GM18873 (cell line): ENCODE results near the gene CDH16.

Experiments used
- ATAC-seq: cut with Tn5 transposase; IDR thresholded peaks from one replicate; pipeline ENCODE4 v1.9.1; 2021; ENCODE audit warnings: mild to moderate bottlenecking, moderate library complexity, moderate number of reproducible peaks; ENCODE audit not compliant: unreplicated experiment, low FRiP score

CDH16 gene

DNA sequence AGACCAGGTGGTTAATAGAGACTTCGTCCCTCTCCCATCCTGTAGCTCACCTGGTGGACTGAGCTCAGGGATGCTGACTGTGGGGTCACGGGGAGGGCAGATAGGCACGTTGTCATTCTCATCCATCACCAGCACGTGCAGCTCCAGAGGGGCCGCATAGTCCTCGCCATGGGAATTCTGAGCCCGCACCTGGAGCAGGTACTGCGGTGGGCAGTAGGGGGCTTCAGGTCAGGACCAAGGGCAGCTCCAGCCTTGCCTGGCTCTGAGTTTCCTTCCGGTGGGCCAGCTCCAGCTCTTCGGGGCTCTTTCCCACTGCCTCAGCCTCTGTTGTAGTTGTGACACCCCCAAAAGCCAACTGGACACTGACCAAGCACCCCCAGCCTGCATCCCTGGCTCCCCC lies 5.6 kb downstream of the CDH16 start:
- no peak for ATAC-seq

DNA sequence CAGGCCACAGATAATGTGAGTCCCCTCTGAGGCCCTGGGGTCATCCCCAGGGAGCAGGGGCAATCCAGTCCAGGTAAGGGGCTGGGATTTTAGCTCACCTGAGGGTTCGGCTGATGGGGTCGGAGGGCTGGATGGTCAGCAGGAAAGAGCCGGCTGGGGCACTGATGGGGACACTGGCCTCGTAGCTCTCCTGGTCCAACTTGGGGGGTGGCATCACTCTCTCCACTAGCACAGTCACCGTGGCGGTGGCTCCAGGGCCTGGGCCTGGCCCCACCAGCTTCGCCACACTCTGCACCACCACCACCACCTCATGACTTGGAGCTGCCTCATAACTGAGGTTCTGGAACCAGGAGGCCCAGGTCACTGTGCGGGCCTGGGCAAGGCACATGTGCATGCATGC lies 6.9 kb downstream of the CDH16 start:
- ATAC-seq, result no peak

DNA sequence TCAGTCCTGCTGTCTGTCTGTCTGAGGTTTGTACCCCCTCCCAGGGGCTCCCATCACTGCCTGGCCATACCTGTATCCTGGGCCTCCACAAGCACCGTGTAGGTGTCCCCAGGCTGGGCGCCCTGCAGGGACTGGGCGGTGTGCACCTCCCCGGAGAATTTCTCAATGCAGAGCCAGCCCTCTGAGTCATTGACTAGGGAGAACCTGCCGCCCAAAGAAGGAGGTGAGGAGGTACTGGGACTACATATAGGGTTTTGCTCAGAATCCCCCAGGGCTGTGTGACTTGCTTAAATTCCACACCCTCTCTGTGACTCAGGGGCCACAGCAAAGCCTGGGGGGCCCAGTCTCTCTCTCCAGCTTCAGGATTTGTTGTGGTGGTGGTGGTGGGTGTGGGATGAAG lies 7.6 kb downstream of the CDH16 start:
- ATAC-seq, result no peak

DNA sequence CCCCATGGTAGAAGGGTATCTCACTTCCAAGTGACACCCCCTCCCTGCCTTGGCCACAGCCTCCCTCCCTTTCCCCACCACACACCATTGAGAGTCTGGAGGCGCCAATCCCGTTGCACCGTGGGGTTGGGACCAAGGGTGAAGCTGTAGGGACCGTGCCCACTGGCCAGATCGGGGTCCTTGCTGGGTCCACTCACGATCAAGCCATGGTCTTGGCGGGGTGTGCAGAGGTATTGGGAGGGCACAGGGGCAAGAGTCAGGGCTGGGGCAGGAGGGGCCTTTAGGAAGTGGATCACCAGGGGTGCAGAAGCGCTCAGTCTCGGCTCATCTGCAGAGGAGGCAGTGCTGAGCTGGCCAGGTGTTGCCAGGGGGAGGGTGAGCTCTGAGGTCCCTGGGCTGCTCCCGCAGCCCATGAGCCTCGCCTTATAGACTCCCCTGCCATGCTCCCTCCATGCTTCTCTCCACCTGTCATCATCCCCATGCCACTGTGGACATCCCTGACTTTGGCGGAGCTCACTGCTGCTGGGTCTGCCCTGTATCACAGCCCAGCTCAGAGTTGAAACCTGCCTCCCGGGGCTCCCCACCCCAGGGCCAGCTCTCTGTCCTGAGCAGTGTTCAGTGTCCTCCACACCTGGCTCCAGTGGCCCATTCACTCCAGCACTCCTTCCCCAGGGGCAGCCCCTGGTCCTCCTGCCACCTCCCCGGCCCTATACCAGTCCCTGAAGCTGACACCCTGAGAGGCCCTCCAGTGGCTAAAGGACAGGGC lies 8.3 kb downstream of the CDH16 start:
- no peak for ATAC-seq

DNA sequence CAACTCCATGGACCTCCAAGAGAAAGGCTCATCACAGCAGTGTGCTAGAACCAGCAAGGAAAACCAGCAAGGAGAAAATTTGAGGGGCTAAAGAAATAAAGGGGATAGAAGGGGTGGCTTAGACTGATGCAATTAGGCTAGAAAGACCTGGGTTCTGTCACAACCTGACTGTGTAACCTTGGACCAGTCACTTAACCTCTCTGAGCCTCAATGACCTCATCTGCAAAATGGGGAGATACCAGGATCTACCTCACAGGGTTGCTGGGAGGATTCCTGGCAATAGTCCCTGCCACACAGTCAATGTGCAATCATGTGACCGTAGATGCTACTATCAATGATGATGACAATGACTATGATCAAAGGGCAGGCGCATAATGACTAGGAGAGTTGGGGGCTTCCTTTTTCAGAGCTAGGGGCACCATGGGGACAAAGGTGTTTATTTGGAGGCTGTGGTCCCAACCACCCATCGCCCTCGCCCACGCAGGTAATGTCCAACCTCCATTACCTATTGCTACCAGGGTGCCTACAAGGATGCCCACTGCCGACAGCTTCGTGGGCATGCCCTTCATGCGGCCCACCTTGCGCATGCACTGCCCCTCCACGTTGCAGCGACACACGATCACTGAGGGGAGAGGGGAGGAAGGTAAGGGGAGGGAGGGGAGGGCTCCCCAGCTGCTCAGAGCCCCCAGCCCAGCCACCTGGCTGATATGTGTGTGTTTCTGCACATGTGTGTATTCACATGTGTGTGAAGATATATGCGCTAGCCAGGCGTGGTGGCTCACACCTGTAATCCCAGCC lies 9.7 kb downstream of the CDH16 start:
- ATAC-seq, result no peak

DNA sequence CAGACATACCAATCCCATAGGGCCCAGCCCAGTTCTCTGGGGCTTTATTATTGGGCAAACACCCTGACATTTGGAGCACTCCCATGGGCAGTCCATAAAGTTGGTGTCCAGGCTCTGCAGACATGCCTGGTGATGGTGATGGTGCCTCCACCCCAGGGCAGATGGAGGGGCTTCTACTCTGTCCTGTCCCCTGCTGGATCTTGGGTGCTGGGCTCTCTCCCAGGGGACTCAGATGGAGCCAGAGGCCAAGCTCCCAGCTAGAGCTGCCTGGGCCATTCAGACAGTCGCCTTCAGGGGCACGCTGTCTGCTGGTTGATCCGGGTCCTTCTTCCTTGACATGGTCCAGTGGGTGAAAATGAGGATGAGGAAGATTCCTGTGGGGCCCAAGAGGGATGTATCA lies 10.6 kb downstream of the CDH16 start:
- ATAC-seq, result no peak

DNA sequence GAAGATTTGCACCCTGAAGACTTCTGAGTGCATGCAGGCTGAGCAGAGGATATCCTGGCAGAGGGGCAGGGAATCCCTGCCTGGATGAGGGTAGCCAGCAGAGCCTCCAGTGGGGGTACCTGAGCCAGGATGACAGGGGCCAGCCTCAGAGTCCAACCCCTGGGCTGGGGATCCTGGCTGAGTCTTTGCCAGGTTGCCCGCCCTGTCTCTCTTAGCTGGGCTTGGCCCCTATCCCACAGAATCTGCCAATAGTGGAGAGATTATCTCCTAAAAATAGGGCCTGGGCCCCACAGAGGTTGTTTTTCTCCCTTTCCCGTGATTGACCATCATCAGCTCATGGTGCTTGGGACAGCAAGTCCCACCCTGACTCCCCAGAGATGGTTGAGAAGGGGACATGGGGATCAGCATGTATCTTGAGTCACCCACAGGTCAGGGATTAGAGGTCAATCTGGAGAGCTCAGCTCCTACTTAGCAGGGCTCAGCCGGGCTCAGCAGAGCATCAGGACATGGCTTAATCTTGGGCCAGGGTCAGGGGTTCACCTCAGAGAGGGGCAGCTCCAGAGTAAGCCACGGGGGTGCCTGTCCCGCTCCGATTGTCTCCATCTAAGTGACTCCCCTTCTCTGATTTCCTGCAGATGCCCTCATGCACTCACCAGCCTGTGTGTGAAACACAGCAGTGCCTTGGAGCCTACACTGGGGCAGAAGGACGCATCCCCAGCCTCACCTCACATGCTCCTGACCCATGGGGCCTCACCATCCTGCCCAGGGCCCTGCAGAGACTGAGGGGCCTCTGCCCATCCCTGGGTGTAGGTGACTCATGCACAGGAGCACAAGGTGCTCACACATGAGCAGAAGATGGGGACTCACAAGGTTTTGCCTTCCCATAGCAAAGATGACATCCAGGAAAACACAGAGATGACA lies 11.5 kb downstream of the CDH16 start:
- no peak for ATAC-seq

DNA sequence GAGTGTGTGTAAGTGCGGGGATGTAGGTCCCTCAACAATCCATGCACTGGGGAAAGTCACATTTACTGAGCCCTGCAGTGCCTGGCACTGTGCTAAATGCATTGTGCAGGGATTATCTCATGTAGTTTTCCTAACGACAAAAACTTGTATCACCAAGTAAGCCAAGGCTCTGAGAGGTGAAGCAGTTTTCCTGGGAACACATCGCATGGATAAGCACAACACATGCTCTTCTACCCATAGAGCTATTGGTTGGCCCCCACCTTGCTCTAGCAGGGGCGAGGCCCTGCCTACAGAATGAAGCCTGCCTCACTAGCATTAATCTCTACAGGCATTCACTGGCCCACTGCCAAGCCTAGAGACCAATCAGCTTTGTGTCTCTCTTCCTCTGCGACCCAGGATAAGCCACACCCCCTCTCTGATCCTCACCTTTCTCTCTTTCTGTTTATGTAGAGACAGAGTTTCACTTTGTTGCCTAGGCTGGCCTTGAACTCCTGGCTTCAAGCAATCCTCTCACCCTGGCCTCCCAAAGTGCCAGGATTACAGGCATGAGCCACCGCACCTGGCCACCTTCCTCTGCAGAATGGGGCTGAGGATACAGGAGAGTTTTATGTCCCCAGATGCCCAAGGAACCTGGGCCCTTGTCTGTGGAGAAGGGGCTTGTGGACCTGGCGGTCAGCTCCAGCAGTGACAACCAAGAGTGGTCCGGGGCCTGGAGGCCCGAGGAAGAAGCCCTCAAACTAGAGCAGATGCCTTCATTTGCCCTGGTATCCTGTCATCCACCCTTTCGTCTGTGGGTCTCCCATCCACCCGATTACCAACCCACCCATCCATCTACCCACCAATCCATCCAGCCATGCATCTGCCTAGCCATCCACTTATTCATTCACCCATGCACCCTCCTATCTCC lies 12.8 kb downstream of the CDH16 start:
- ATAC-seq, result no peak

DNA sequence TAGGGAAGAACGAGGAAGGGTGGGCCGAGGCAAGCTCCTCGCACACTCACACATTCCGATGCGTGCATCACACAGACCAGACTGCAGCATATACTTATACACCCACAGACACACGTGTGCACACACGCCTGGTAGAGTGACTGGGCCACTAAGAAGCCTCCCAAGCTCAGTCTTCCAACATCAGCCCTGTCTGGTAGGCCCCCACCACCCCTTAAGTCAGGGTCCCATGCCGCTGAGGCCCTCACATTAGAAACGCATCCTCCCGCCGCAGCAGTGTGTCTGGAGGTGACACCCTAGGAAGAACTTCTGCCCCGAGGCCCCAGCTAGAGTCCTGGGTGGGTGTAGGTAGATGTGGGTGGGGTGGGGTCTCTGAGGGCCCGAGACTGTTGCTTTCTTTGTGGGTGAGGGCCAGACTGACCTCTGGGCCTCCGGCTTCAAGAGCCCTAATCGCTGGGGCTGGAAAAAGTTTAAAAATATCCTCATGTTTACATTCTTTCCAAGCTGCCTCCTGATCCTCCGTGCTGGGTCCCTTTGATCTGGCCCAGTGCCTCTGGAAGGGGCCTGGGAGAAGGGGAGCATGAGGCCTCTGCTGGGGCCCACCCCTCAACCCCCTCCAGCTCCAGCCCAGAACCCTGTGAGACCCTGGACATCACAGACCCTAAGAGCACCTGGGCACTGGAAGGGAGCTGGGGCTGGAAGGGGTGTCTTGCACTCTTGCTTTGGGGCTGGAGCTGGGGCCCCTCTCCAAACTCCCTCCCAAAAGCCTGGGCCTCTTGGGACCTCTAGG lies 13.6 kb downstream of the CDH16 start:
- no peak for ATAC-seq

DNA sequence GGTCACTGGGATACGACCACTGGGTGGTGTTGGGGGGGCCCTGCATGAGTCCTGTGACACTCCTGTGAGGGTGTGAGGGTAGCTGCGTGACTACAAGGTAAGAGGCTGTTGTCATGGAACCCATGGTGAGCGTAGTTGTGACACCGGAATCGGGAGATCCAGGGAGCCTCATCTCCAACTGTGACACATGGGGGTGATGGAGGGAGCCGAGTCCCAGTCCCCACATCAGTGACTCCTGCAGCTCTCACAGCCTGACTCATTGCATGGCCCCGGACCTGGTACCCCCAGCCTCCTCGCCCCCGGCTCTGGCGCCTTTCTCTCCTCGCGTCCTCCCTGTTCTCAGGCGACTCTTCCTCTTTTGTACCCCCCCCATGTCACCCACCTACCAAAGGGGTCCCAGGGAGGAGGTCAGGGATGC lies 14.2 kb downstream of the CDH16 start:
- ATAC-seq, result no peak

DNA sequence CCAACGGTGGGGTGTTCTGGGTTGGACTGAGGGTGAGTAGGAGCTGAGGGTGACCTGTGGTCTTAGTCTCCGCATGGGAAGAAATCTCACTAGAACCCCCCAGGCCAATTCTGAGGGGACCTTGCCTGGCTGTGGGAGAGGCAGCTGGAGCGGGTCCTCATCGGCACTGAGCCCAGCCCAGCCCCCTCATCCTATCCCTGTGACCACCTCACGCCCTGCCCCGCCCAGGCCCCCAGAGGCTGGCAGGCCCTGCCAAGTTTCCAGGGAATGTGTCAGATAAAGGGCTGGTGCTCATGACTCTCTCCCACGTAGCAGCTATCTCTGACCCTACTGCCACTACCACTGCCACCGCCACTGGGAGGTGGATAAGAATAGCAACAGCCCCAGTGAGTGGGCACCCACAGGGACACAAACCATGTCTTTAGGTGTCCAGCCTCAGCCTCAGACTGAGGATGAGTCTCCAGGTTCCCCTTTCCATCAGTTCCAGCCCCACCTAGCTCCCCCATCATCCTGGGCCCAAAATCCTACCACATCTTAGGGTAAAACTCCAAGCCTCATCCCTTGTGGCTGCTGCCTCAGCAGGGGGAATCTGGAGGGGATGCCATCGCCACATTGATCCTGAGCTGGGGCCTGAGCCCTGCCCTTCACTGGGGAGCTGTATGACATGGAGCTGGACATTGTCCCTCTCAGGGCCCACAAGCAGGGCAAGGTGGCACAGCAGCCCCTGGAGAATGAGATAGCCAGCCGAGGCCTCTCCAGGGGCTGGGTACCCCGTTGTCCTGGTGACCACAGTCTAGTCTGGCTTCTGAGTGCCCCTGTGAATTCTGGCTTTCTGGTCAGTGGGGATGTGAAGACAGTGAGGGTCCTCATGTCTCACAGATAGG lies 14.9 kb downstream of the CDH16 start:
- no peak for ATAC-seq

DNA sequence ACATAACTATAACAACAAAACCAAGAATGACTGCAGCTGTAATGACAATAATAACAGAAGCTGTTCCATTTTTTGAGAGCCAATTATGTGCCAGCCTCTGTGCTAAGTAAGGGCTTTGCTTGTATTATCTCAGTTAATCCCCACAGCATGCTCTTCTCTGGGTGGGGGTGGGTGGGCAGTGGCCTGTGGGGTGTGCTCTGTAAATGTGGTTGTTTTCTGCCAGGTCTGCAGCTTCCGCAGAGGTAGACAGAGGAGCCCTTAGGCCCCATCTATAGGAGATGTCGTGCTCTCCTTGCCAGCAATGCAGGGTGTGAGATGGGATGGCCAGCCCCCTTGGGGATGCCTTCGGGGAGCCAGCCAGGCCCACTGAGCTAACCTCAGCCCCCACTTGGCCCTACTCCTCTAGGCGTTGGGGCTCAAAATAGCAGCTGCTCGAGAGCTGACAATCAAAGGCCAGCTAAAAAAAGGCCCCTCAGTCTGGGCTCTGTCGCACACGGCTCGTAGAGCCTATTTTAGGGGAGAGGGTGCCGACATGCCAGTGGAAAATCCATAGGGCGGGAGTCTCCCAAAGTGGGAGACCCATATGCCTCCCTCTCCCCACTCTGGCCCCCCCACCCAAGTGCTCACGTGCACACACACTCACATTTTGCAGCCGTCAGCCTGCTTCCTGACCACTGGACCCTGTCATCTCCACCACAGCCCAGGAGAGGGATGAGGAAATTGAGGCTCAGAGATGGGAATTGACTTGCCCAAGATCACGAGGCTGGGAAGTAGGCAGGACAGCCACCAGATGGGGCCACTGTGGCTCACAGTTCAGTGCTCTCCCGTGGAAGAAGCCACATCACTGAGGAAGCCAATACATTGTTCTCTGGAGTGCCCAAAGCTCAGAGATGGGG lies 15.8 kb downstream of the CDH16 start:
- no peak for ATAC-seq

DNA sequence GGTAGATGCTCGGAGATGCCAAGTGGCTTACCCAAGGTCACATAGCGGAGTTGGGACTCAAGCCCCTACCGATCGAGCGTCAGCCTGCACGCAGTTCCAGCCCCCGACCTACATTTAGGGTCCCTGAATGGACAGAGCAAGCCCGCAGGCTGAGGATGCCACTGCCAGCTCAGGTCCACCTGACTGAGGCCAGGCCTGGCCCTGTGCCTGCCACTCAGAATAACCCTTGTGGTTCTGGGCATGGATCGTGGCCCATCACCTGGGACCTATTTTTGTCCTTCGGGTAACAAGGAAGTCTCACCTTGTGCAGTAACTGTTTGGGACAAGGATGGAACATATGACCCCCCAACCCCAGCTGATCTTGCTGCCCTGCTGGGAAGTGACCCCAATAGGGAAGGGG lies 17.1 kb downstream of the CDH16 start:
- ATAC-seq, result no peak

DNA sequence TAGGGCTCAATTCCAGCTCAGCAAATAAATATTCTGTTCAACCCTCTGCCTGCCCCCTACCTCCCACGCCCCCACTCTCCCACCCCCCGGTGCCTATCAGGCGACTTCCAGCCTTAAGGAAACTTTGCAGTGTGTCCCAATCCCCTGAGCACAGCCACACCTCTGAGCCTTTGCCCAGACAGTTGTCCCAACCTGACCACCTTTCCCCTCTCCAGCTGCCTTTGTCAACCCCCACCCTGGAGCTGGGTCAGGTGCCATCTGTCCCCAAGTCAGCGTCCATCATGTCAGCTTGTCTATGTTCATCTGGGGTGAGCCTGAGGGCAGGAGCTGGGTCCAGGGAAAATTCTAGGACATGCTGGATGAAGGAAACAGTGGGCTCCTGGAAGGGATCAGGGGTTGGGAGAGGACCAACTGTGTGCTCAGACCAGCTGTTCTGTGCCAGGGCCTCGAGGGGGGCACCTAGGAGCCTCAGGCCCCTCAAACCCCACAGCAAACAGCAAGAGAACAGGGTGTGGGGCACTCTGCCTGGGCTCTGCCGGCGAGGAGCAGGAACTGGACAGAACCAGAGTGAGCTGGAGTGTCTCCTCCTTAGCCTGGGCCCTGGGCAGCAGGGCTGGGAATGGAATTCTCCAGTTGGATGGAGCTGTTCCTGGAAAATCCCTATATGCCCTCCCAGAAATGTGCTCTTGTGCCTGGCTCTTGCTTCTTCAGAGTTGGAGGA lies 17.8 kb downstream of the CDH16 start:
- no peak for ATAC-seq

DNA sequence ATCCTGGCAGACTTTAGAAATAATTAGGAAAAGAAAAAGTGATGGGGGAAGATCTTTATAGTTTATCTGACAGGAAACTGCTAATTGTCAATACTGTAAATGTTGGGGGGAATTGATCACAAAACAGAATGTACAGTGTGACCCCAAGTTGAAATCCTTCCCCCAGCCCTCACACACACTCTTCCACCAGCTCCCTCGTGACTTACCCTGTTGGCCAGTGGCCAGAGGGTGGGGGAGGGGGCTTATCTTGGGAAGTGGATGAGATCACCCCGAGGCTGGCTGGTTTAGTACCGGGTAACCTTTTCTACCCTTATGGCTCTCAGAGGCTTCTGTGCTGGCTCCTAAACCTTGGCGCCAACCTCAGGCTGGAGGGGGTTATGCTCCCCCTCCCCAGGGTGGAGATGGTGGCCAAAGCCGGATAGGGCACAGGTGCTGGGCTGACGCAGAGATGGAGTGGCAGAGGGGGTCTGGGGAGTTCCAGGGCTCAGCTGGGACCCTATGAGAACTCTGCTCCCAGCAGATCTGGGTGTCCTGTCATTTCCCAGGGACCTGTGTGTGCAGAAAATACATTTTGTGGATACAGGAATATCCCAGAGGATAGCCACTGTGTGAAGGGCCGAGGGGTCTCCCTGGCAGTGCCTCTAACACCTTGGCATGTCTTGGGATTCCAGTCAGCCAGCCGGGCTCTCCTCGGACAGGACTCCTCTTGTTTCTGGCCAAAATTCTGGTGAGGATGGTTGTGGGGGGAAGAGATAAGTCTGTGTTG lies 18.6 kb downstream of the CDH16 start:
- ATAC-seq, result no peak
